ENCODE measurements around the gene FOXP1.

- TF ChIP-seq EP300 (IDR thresholded peaks at IDR 0.05) (no peak), CTCF (IDR thresholded peaks at IDR 0.05) (no peak), POLR2A (IDR thresholded peaks at IDR 0.05) (no peak), POLR2AphosphoS5 (IDR thresholded peaks at IDR 0.05) (no peak)
These were observed 505.3 kb downstream of the FOXP1 start for GRCh38 chr3:71078199-71078598.
